Right renal cortex interstitium (tissue), 3 donors: Measurements from ENCODE around the gene TSTD1. TPM values are rescaled to one million over a fixed set of nuclear protein-coding genes. Genes with fewer than 3 reads are reported as not detected.
"Not testable (repeated sequence)": the region's sequence is repeated elsewhere in the genome, so short reads cannot be mapped to it uniquely, and the experiment has no call there.

ENCODE experiments used
- DNase-seq, 3 donors: peaks; one replicate each; pipeline ENCODE4 v3.0.0-alpha.2; 2013; ENCODE audit warnings: low read depth in 3 of 3, low spot score in 2 of 3
- polyA plus RNA-seq, 3 donors: library from polyadenylated mRNA; unstranded; fragments of 120-200 nt; gene quantifications; one replicate each; pipeline ENCODE4 v1.2.1, GENCODE V29; 2013; ENCODE audit not compliant: insufficient read length in 3 of 3

TSTD1 gene
- polyA plus RNA-seq, 3 donors, result 43.0 to 52.1 (median 49.5) TPM

- no peak for DNase-seq
Observed at GRCh38 chr1:161013131-161013487, 25.7 kb downstream of the TSTD1 start.

- DNase-seq, result no peak
Observed at GRCh38 chr1:161012420-161012819, 26.3 kb downstream of the TSTD1 start.

GRCh38 chr1:161009602-161010211, 29.1 kb downstream of the TSTD1 start:
- no peak for DNase-seq

- no peak for DNase-seq
Observed at GRCh38 chr1:161008869-161009510, 29.8 kb downstream of the TSTD1 start.

- DNase-seq, result no peak
Observed at GRCh38 chr1:161007369-161007768, 31.4 kb downstream of the TSTD1 start.

- DNase-seq, result no peak
Observed at GRCh38 chr1:161006563-161006962, 32.2 kb downstream of the TSTD1 start.

- DNase-seq, result no peak
Observed at GRCh38 chr1:161001525-161001924, 37.2 kb downstream of the TSTD1 start.

- DNase-seq, result no peak
Observed at GRCh38 chr1:161000736-161001480, 37.9 kb downstream of the TSTD1 start.

GRCh38 chr1:160999376-160999775, 39.4 kb downstream of the TSTD1 start:
- no peak for DNase-seq

GRCh38 chr1:160997323-160998038, 41.3 kb downstream of the TSTD1 start:
- DNase-seq, result no peak

GRCh38 chr1:160996178-160996577, 42.6 kb downstream of the TSTD1 start:
- DNase-seq, result no peak

- DNase-seq, result no peak
Observed at GRCh38 chr1:160993544-160994193, 45.1 kb downstream of the TSTD1 start.

GRCh38 chr1:160992036-160992435, 46.7 kb downstream of the TSTD1 start:
- not testable (repeated sequence) for DNase-seq

Other genes starting within 250 kb of the TSTD1 start
- gene LY9, start 242.8 kb downstream of the TSTD1 start, polyA plus RNA-seq, result under 1 TPM; 0.06 to 0.22 (median 0.10) TPM
- under 1 TPM; 0.16 to 0.40 (median 0.29) TPM for gene CD244, start 176.1 kb downstream of the TSTD1 start, polyA plus RNA-seq
- 1 to 10 TPM; 1.0 to 2.8 (median 1.2) TPM for gene ITLN1, start 153.8 kb downstream of the TSTD1 start, polyA plus RNA-seq
- under 1 TPM in 1 of 3 donors, not detected in 2; 0.47 TPM for gene ITLN2, start 84.2 kb downstream of the TSTD1 start, polyA plus RNA-seq
- 100 to 1,000 TPM in 1 of 3 donors, 10 to 100 TPM in 2; 93.8 to 100 (median 93.9) TPM for gene F11R, start 17.8 kb downstream of the TSTD1 start, polyA plus RNA-seq
- 10 to 100 TPM; 55.5 to 60.9 (median 60.2) TPM for gene USF1, start 7.0 kb upstream of the TSTD1 start, polyA plus RNA-seq
- gene ARHGAP30, start 30.9 kb upstream of the TSTD1 start, polyA plus RNA-seq, result 1 to 10 TPM; 1.9 to 2.2 (median 2.0) TPM
- 1 to 10 TPM; 1.4 to 3.9 (median 3.5) TPM for gene NECTIN4, start 50.6 kb upstream of the TSTD1 start, polyA plus RNA-seq
- gene KLHDC9, start 59.4 kb upstream of the TSTD1 start, polyA plus RNA-seq, result 10 to 100 TPM; 16.4 to 18.7 (median 17.6) TPM
- gene PFDN2, start 79.1 kb upstream of the TSTD1 start, polyA plus RNA-seq, result 10 to 100 TPM; 79.7 to 87.7 (median 84.3) TPM
- 10 to 100 TPM; 49.0 to 52.7 (median 51.3) TPM for gene NIT1, start 79.1 kb upstream of the TSTD1 start, polyA plus RNA-seq
- 10 to 100 TPM; 41.5 to 46.0 (median 43.2) TPM for gene DEDD, start 93.7 kb upstream of the TSTD1 start, polyA plus RNA-seq
- gene UFC1, start 115.0 kb upstream of the TSTD1 start, polyA plus RNA-seq, result 100 to 1,000 TPM; 173 to 177 (median 174) TPM
- gene USP21, start 120.5 kb upstream of the TSTD1 start, polyA plus RNA-seq, result 10 to 100 TPM; 43.4 to 48.1 (median 47.9) TPM
- gene PPOX, start 127.5 kb upstream of the TSTD1 start, polyA plus RNA-seq, result 10 to 100 TPM; 31.9 to 38.8 (median 35.0) TPM
- gene B4GALT3, start 138.5 kb upstream of the TSTD1 start, polyA plus RNA-seq, result 10 to 100 TPM; 31.5 to 37.3 (median 34.1) TPM
- gene ADAMTS4, start 160.1 kb upstream of the TSTD1 start, polyA plus RNA-seq, result 1 to 10 TPM in 2 of 3 donors, under 1 TPM in 1; 0.83 to 1.1 (median 1.1) TPM
- gene NDUFS2, start 163.4 kb upstream of the TSTD1 start, polyA plus RNA-seq, result 100 to 1,000 TPM; 206 to 223 (median 214) TPM
- 10 to 100 TPM; 13.8 to 15.6 (median 14.4) TPM for gene FCER1G, start 176.3 kb upstream of the TSTD1 start, polyA plus RNA-seq
- 1 to 10 TPM in 2 of 3 donors, not detected in 1; 2.0 to 4.4 TPM for gene APOA2, start 184.7 kb upstream of the TSTD1 start, polyA plus RNA-seq
- gene TOMM40L, start 187.1 kb upstream of the TSTD1 start, polyA plus RNA-seq, result 10 to 100 TPM; 15.9 to 16.7 (median 16.4) TPM
- 1 to 10 TPM; 1.5 to 4.7 (median 4.1) TPM for gene NR1I3, start 199.2 kb upstream of the TSTD1 start, polyA plus RNA-seq
- 1 to 10 TPM in 1 of 3 donors, under 1 TPM in 2; 0.86 to 1.4 (median 0.96) TPM for gene PCP4L1, start 219.8 kb upstream of the TSTD1 start, polyA plus RNA-seq